GM12875 (cell line): Measurements from ENCODE around the gene DIP2B.
A peak's percentile ranks its signal among the peaks of the same experiment; 100 is the strongest.

ENCODE experiments used
- H3K4me3 ChIP-seq: one replicate; pipeline ENCODE4 v1.5.1; 2011; ENCODE audit warnings: low read depth, low read length, control low read depth
- TF ChIP-seq, protein P1 (sequence below): IDR thresholded peaks from 2 replicates; pipeline ENCODE4 v1.5.1; 2011; ENCODE audit warnings: low read depth, mild to moderate bottlenecking, control low read depth, inconsistent platforms, low read length, moderate library complexity, borderline replicate concordance; ENCODE audit not compliant: insufficient read depth

The DIP2B gene, protein sequence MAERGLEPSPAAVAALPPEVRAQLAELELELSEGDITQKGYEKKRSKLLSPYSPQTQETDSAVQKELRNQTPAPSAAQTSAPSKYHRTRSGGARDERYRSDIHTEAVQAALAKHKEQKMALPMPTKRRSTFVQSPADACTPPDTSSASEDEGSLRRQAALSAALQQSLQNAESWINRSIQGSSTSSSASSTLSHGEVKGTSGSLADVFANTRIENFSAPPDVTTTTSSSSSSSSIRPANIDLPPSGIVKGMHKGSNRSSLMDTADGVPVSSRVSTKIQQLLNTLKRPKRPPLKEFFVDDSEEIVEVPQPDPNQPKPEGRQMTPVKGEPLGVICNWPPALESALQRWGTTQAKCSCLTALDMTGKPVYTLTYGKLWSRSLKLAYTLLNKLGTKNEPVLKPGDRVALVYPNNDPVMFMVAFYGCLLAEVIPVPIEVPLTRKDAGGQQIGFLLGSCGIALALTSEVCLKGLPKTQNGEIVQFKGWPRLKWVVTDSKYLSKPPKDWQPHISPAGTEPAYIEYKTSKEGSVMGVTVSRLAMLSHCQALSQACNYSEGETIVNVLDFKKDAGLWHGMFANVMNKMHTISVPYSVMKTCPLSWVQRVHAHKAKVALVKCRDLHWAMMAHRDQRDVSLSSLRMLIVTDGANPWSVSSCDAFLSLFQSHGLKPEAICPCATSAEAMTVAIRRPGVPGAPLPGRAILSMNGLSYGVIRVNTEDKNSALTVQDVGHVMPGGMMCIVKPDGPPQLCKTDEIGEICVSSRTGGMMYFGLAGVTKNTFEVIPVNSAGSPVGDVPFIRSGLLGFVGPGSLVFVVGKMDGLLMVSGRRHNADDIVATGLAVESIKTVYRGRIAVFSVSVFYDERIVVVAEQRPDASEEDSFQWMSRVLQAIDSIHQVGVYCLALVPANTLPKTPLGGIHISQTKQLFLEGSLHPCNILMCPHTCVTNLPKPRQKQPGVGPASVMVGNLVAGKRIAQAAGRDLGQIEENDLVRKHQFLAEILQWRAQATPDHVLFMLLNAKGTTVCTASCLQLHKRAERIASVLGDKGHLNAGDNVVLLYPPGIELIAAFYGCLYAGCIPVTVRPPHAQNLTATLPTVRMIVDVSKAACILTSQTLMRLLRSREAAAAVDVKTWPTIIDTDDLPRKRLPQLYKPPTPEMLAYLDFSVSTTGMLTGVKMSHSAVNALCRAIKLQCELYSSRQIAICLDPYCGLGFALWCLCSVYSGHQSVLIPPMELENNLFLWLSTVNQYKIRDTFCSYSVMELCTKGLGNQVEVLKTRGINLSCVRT (N-terminal part only)

DNA sequence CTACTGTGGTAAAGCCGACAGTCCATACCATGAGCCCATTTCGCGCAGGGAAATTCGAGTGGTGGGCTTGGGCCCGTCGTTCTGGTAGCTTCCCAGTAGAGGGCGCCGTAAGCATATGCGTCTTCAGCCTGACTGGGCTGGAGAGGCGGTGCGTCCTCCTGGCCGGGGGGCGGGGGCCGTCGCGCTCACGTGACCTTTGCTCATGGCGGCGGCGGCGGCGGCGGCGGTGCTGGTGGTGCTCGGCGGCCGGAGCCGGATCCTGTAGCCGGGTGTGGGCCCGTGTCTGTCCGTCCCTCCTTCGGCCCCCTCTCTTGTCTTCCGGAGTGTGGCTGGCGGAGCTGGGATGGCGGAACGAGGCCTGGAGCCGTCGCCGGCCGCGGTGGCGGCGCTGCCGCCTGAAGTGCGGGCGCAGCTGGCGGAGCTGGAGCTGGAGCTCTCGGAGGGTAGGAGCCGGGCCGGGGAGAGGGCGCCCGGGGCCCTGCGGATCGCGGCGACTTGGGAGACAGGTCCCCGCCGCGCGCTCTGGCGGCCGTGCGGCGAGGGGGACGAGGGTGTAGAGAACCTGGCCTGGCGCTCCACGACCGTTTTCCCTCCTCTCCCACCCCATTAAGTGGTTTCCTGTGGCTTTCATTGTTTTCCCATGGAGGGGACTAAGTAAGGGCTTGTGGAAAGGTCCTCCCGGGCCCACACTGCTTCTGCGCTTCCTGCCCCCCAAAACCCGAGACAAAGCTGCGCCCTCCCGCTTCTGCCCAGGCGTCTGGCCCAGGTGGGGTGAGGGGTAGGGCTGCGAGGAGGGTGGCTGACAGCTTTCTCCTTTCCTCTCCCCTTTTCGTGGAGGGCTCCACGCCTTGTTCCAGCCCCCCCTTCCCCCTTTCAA, at the start of gene DIP2B:
TSS of gene DIP2B (plus strand) at position 188 of the 877 bp plus-strand sequence. CDS start at position 344, 156 bp downstream.
- H3K4me3 ChIP-seq = peak within 1 kb of the TSS; percentile 94
- TF ChIP-seq, protein P1, sequence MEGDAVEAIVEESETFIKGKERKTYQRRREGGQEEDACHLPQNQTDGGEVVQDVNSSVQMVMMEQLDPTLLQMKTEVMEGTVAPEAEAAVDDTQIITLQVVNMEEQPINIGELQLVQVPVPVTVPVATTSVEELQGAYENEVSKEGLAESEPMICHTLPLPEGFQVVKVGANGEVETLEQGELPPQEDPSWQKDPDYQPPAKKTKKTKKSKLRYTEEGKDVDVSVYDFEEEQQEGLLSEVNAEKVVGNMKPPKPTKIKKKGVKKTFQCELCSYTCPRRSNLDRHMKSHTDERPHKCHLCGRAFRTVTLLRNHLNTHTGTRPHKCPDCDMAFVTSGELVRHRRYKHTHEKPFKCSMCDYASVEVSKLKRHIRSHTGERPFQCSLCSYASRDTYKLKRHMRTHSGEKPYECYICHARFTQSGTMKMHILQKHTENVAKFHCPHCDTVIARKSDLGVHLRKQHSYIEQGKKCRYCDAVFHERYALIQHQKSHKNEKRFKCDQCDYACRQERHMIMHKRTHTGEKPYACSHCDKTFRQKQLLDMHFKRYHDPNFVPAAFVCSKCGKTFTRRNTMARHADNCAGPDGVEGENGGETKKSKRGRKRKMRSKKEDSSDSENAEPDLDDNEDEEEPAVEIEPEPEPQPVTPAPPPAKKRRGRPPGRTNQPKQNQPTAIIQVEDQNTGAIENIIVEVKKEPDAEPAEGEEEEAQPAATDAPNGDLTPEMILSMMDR = peak; percentile 89

- no peak overlapping the region for H3K4me3 ChIP-seq
- TF ChIP-seq, protein P1 = no peak
Observed at GRCh38 chr12:50458606-50459005, 46.2 kb upstream of the DIP2B start.

DNA sequence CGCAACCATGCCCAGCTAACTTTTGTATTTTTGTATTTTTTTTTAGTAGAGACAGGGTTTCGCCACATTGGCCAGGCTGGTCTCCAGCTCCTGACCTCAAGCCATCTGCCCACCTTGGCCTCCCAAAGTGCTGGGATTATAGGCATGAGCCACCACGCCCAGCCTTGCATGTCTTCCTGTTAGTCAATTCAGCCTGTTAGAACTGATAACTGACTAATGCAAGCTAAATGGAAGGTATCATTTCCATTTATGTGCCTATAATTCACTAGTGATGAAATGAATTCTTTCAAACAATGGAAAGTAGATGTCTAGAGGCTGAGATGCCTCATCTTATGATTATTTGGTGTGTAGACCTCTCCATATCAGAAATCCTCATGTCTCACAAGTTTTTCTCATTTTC, 37.3 kb upstream of the DIP2B start:
- TF ChIP-seq, protein P1 = no peak
- no peak overlapping the region for H3K4me3 ChIP-seq

GRCh38 chr12:50477241-50477832, 27.4 kb upstream of the DIP2B start:
- H3K4me3 ChIP-seq = no peak overlapping the region
- TF ChIP-seq, protein P1 = no peak

DNA sequence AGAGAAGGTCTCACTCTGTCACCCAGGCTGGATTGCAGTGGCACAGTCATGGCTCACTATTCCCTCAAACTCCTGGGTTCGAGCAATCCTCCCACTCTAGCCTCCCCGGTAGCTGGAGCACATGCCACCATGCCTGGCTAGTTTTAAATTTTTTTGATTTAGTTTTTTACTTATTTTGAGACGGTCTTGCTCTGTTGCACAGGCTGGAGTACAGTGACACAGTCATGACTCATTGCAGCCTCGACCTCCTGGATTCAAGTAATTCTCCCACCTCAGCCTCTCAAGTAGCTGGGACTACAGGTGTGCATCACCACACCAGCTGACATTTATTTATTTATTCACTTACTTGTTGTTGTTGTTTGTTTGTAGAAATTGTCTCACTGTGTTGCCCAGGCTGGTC, 22.2 kb upstream of the DIP2B start:
- TF ChIP-seq, protein P1 = no peak
- no peak overlapping the region for H3K4me3 ChIP-seq
